ENCODE data around the gene HLA-A. TPM values are rescaled to one million over a fixed set of nuclear protein-coding genes. Genes with fewer than 3 reads are reported as not detected.

HLA-A gene
- total and polyA plus RNA-seq, 2 donors (not counting 3 experiments of a cell fraction or from before 2014, with no cell fraction given): 294 to 822 TPM

DNA sequence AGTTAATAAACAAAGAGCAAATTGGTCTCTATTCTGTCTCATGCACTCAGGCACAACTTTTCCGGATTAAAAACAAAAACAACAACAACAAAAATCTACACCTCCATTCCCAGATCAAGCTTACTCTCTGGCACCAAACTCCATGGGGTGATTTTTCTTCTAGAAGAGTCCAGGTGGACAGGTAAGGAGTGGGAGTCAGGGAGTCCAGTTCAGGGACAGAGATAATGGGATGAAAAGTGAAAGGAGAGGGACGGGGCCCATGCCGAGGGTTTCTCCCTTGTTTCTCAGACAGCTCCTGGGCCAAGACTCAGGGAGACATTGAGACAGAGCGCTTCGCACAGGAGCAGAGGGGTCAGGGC is 437 bp upstream of the HLA-A start:
- H3K9me1 ChIP-seq (replicated peaks; ENCODE audit: control insufficient read depth, extremely low read depth, insufficient read depth, low read length): no peaks in the 10 kb centered on the region
- H3K9me3 ChIP-seq (replicated peaks; ENCODE audit: control insufficient read depth, insufficient read depth, low read length): no peaks in the 10 kb centered on the region
- no peaks in the 10 kb centered on the region for H3K4me1 ChIP-seq (ENCODE audit: control insufficient read depth, extremely low read depth, insufficient read depth, low read length)
- TF ChIP-seq, protein P1, sequence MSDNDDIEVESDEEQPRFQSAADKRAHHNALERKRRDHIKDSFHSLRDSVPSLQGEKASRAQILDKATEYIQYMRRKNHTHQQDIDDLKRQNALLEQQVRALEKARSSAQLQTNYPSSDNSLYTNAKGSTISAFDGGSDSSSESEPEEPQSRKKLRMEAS (IDR thresholded peaks at IDR 0.05; ENCODE audit: insufficient read depth, insufficient read length): no peak
- TF ChIP-seq FOS (IDR thresholded peaks at IDR 0.05; ENCODE audit: borderline replicate concordance, insufficient read depth, low read length) (no peak), EZH2 (IDR thresholded peaks at IDR 0.05; ENCODE audit: borderline replicate concordance, low read depth, low read length, severe bottlenecking) (no peak)
- H2AFZ ChIP-seq (ENCODE audit: low read depth, low read length): peak overlapping the region; percentile 89
- H3K4me2 ChIP-seq (ENCODE audit: insufficient read depth, low read length): peak overlapping the region; percentile 61
- DNase-seq (ENCODE audit: low read depth, low spot score) (no peak), FAIRE-seq (no peak)
- peaks cover 0 to 9% of the 10 kb centered on the region in 2 experiments for H3K36me3 ChIP-seq (ENCODE audit: control insufficient read depth in 2 of 2, extremely low read depth in 1 of 2, insufficient read depth in 2 of 2, low read length in 2 of 2)
- H3K27me3 ChIP-seq (ENCODE audit: control insufficient read depth in 2 of 2, insufficient read depth in 2 of 2, low read length in 2 of 2): peaks cover 0 to 1% of the 10 kb centered on the region in 2 experiments
- POLR2A ChIA-PET: no interaction called here
- H3K4me3 ChIP-seq (replicated peaks in 1 of 3; ENCODE audit: insufficient read depth in 1 of 3, low read depth in 1 of 3, low read length in 3 of 3): peak overlapping the region; percentile 52 to 62 (median 55)
- peaks cover 9% of the 10 kb centered on the region for H3K79me2 ChIP-seq (ENCODE audit: control insufficient read depth, insufficient read depth, low read length)
- peak overlapping the region; percentile 67 for H3K27ac ChIP-seq (ENCODE audit: insufficient read depth, low read depth, low read length)
- TSS peak; percentile 83 for BruUV-seq (replicated peaks)
- intact Hi-C loops (cut with micrococcal nuclease): loop anchor here (1.0 to 2.0 kb wide), 4 partner anchors 15 to 55 kb away; no protein-coding TSS in a partner anchor
- CTCF ChIA-PET: interaction anchor here (0.9 to 1.2 kb wide), 2 partner anchors 16 to 94 kb away, joined by 3 to 5 read pairs; no protein-coding TSS in a partner anchor
- H4K20me1 ChIP-seq (replicated peaks; ENCODE audit: control insufficient read depth, extremely low read depth, insufficient read depth, low read length): no peaks in the 10 kb centered on the region
- dilution Hi-C loops (cut with MboI; ENCODE audit: extremely low pct_ligation_motif_present, low sequenced_read_pairs): no loop called here
- H3K9ac ChIP-seq (replicated peaks; ENCODE audit: extremely low read depth, insufficient read depth, low read length): peak overlapping the region; percentile 56

- Histone ChIP-seq H3K9ac (replicated peaks; ENCODE audit: extremely low read depth, insufficient read depth, low read length) (peak overlapping the region; percentile 44), H3K27me3 (ENCODE audit: control insufficient read depth in 2 of 2, insufficient read depth in 2 of 2, low read length in 2 of 2) (no peaks in the 10 kb centered on the region), H3K4me3 (replicated peaks in 1 of 3; ENCODE audit: insufficient read depth in 1 of 3, low read depth in 1 of 3, low read length in 3 of 3) (peak overlapping the region; percentile 30 to 62 (median 55)), H3K4me2 (ENCODE audit: insufficient read depth, low read length) (peak overlapping the region; percentile 41), H3K79me2 (ENCODE audit: control insufficient read depth, insufficient read depth, low read length) (peaks cover 9% of the 10 kb centered on the region), H4K20me1 (replicated peaks; ENCODE audit: control insufficient read depth, extremely low read depth, insufficient read depth, low read length) (no peaks in the 10 kb centered on the region), H3K4me1 (ENCODE audit: control insufficient read depth, extremely low read depth, insufficient read depth, low read length) (no peaks in the 10 kb centered on the region), H2AFZ (ENCODE audit: low read depth, low read length) (no peak overlapping the region), H3K9me3 (replicated peaks; ENCODE audit: control insufficient read depth, insufficient read depth, low read length) (no peaks in the 10 kb centered on the region), H3K36me3 (ENCODE audit: control insufficient read depth in 2 of 2, extremely low read depth in 1 of 2, insufficient read depth in 2 of 2, low read length in 2 of 2) (peaks cover 0 to 11% of the 10 kb centered on the region in 2 experiments), H3K9me1 (replicated peaks; ENCODE audit: control insufficient read depth, extremely low read depth, insufficient read depth, low read length) (no peaks in the 10 kb centered on the region), H3K27ac (ENCODE audit: insufficient read depth, low read depth, low read length) (peak overlapping the region; percentile 59)
- dilution Hi-C loops (cut with MboI; ENCODE audit: extremely low pct_ligation_motif_present, low sequenced_read_pairs): no loop called here
- ChIA-PET POLR2A (no interaction called here), CTCF (no interaction called here)
- no TSS peak for BruUV-seq (replicated peaks)
- intact Hi-C loops (cut with micrococcal nuclease): loop anchor here (2.0 kb wide), 1 partner anchor 33 kb away; no protein-coding TSS in a partner anchor
- TF ChIP-seq EZH2 (IDR thresholded peaks at IDR 0.05; ENCODE audit: borderline replicate concordance, low read depth, low read length, severe bottlenecking): no peak
- TF ChIP-seq FOS (IDR thresholded peaks at IDR 0.05; ENCODE audit: borderline replicate concordance, insufficient read depth, low read length): no peak
- TF ChIP-seq GATA2 (IDR thresholded peaks at IDR 0.05; ENCODE audit: insufficient read depth, insufficient read length, low read depth, low read length): no peak
- TF ChIP-seq, protein P1 (IDR thresholded peaks at IDR 0.05; ENCODE audit: insufficient read depth, insufficient read length): no peak
- TF ChIP-seq POLR2AphosphoS5 (IDR thresholded peaks at IDR 0.05; ENCODE audit: insufficient read depth, low read depth, low read length): no peak
- TF ChIP-seq JUN (IDR thresholded peaks at IDR 0.05; ENCODE audit: borderline replicate concordance, insufficient read depth, insufficient read length, low read depth): no peak
- no peak for TF ChIP-seq MYC (IDR thresholded peaks at IDR 0.05; ENCODE audit: low read depth, low read length)
- no peak for TF ChIP-seq POLR2A (IDR thresholded peaks at IDR 0.05; ENCODE audit: low read depth, low read length)
- TF ChIP-seq CTCF (IDR thresholded peaks at IDR 0.05; ENCODE audit: extremely low read depth in 1 of 2, insufficient read depth in 1 of 2, low read depth in 1 of 2, low read length in 2 of 2): no peak
- FAIRE-seq (no peak), DNase-seq (ENCODE audit: low read depth, low spot score) (peak; percentile 36)
These were observed 978 bp downstream of the HLA-A start for GRCh38 chr6:29943053-29943966.
